HUES64 (cell line): ENCODE measurements around the gene HNRNPL.
"Not testable (repeated sequence)": the region's sequence is repeated elsewhere in the genome, so short reads cannot be mapped to it uniquely, and the experiment has no call there.

Experiments
- H3K27ac ChIP-seq: 2 replicates; pipeline ENCODE4 v1.7.0; 2013; ENCODE audit warnings: low read depth, low read length, inconsistent platforms
- H3K27me3 ChIP-seq: 2 replicates; pipeline ENCODE4 v1.6.1; 2013; ENCODE audit warnings: mild to moderate bottlenecking, low read length; ENCODE audit not compliant: insufficient read depth
- H3K36me3 ChIP-seq: 2 replicates; pipeline ENCODE4 v1.6.1; 2013; ENCODE audit warnings: mild to moderate bottlenecking, low read length; ENCODE audit not compliant: insufficient read depth
- H3K4me1 ChIP-seq: 2 replicates; pipeline ENCODE4 v1.6.1; 2013; ENCODE audit warnings: mild to moderate bottlenecking, low read length, moderate library complexity; ENCODE audit not compliant: insufficient read depth
- H3K4me3 ChIP-seq: 2 replicates; pipeline ENCODE4 v1.5.1; 2013; ENCODE audit warnings: mild to moderate bottlenecking, low read length, moderate library complexity
- H3K9ac ChIP-seq: 2 replicates; pipeline ENCODE4 v1.6.1; 2013; ENCODE audit warnings: mild to moderate bottlenecking, low read depth, low read length
- H3K9me3 ChIP-seq: 2 replicates; pipeline ENCODE4 v1.6.1; 2013; ENCODE audit warnings: low read depth, low read length; ENCODE audit not compliant: insufficient read depth
- WGBS: fragments of 150-250, 120-280 bp; methylation state at CpG from one replicate; pipeline ENCODE4 v1.1.7; 2013; ENCODE audit warnings: missing lambda C conversion rate; 5-methylcytosine and 5-hydroxymethylcytosine counted together

The HNRNPL gene

DNA sequence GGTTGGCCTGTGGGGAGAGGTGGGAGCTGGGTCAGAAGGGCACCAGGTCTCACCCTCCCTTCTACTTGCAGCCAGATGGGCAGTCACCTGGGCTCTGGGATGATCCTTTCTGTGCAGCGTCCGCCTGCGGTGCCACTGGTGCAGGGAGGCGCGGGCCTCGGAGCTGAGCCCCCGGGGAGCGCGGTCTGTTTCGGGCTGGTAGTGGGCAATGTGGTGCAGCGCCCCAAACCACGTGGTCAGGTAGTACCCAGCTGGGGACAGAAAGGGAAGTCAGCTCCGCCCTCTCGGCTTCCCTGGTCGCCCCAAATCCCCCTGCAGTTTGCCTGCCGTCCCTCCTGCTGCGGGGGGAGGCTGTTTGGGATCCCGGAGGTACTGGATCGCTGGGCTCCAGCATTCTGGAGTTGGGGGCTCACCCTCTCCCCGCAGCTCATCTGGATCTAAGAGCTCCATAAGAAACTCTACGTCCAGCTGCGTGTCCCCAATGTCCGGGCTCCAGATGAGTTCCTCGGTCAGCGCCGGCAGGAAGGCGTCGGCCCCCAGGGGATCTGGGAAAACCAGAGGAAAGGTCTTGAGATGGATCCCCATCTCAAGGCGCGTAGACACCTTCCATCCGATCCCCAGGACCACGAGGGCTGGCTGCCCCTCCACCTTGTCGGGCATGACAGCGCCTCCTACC, 19.5 kb upstream of the HNRNPL start:
- no peaks in the 10 kb centered on the region for H3K4me1 ChIP-seq
- no peaks in the 10 kb centered on the region for H3K9me3 ChIP-seq
- peaks cover 21% of the 10 kb centered on the region for H3K27me3 ChIP-seq
- 50% methylated on average over 34 of the region's 34 CpGs for WGBS
- peak overlapping the region; percentile 52 for H3K4me3 ChIP-seq
- no peak overlapping the region for H3K27ac ChIP-seq
- peak overlapping the region; percentile 15; the same call in 1 of the 2 replicates for H3K9ac ChIP-seq
- H3K36me3 ChIP-seq: no peaks in the 10 kb centered on the region

- 91% methylated on average over 6 of the region's 6 CpGs for WGBS
- H3K9ac ChIP-seq: no peak overlapping the region
- H3K4me3 ChIP-seq: no peak overlapping the region
- H3K4me1 ChIP-seq: no peaks in the 10 kb centered on the region
- H3K27me3 ChIP-seq: peaks cover 21% of the 10 kb centered on the region
- no peaks in the 10 kb centered on the region for H3K36me3 ChIP-seq
- H3K9me3 ChIP-seq: no peaks in the 10 kb centered on the region
- H3K27ac ChIP-seq: no peak overlapping the region
These were observed 18.8 kb upstream of the HNRNPL start for GRCh38 chr19:38868551-38868950.

DNA sequence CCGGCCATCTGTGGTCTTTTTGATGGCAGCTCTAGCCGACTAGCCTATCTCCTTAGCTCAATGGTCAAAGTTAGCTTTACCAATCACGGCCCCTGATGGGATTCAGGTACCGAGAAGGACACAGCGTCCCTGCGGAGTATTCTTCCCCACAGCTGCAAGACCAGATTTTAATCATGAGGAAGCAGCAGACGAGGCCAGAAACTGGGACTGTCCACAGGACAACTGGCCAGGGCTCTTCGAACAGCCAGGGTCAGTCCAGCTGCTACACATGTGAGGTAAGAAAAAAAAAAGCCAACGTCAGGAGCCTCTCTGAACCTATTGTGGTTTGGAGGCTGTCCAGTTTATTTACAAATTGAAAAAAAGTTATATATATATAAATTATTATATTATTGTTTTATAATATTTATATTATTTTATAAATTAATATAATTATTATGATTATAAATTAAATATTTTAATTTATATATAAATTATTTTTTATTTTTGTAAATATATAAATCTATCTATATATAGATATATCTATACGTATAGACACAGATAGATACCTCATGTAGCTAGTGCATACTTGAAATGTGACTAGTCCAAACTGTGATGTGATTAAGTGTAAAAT, 17.5 kb upstream of the HNRNPL start:
- H3K27me3 ChIP-seq: peaks cover 21% of the 10 kb centered on the region
- no peaks in the 10 kb centered on the region for H3K9me3 ChIP-seq
- no peaks in the 10 kb centered on the region for H3K36me3 ChIP-seq
- no peak overlapping the region for H3K27ac ChIP-seq
- no peak overlapping the region for H3K9ac ChIP-seq
- H3K4me1 ChIP-seq: no peaks in the 10 kb centered on the region
- WGBS: 94% methylated on average over 9 of the region's 10 CpGs
- no peak overlapping the region for H3K4me3 ChIP-seq

GRCh38 chr19:38862321-38863059, 12.7 kb upstream of the HNRNPL start:
- Histone ChIP-seq H3K36me3 (no peaks in the 10 kb centered on the region), H3K4me3 (no peak overlapping the region), H3K27me3 (no peaks in the 10 kb centered on the region), H3K9me3 (no peaks in the 10 kb centered on the region), H3K27ac (no peak overlapping the region), H3K4me1 (no peaks in the 10 kb centered on the region), H3K9ac (no peak overlapping the region)
- WGBS: 91% methylated on average over 10 of the region's 10 CpGs

DNA sequence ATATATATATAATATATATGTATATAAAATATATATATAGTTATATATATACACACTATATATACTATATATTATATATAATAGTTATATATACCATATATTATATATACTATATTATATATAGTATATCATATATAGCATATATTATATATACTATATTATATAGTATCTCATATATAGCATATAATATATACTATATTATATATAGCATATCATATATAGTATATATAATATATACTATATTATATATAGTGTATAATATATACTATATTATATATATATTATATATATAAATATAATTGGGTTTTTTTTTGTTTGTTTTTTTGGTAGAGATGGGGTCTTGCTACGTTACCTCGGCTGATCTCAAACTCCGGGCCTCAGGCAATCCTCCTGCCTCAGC, 11.6 kb upstream of the HNRNPL start:
- Histone ChIP-seq H3K27ac (no peak overlapping the region), H3K27me3 (no peaks in the 10 kb centered on the region), H3K4me1 (no peaks in the 10 kb centered on the region), H3K4me3 (no peak overlapping the region), H3K9me3 (peaks cover 8% of the 10 kb centered on the region; the same call in 1 of the 2 replicates), H3K36me3 (no peaks in the 10 kb centered on the region), H3K9ac (no peak overlapping the region)
- WGBS: 98% methylated on average over 3 of the region's 3 CpGs

- not testable (repeated sequence) for H3K9me3 ChIP-seq, H3K27ac ChIP-seq, H3K36me3 ChIP-seq, H3K27me3 ChIP-seq, H3K9ac ChIP-seq, H3K4me1 ChIP-seq, H3K4me3 ChIP-seq
- 88% methylated on average over 21 of the region's 21 CpGs for WGBS
These were observed 9.9 kb upstream of the HNRNPL start for GRCh38 chr19:38859631-38860204.

DNA sequence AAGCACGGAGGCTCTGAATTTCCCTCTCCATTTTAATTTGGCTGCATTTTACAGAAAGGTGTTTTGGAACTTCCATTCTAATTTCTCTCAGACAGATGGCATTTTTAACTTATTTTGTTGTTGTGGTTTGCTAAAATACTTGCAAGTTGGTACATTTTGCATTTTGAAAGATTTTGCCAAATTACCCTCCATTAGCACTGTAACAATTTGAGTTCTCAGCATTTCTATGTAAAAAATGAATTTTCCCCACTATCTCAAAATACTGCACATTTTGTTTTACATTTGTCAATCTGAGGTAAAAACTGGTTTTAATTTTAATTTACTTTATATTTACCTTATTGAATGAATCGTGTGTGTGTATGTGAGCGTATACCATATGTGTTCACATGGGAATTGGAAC, 7.0 kb upstream of the HNRNPL start:
- WGBS: 94% methylated on average over 3 of the region's 3 CpGs
- H3K4me3 ChIP-seq: no peak overlapping the region
- peaks cover 8% of the 10 kb centered on the region; the same call in 1 of the 2 replicates for H3K9me3 ChIP-seq
- no peaks in the 10 kb centered on the region for H3K36me3 ChIP-seq
- H3K27ac ChIP-seq: no peak overlapping the region
- no peaks in the 10 kb centered on the region for H3K27me3 ChIP-seq
- H3K9ac ChIP-seq: no peak overlapping the region
- no peaks in the 10 kb centered on the region for H3K4me1 ChIP-seq

DNA sequence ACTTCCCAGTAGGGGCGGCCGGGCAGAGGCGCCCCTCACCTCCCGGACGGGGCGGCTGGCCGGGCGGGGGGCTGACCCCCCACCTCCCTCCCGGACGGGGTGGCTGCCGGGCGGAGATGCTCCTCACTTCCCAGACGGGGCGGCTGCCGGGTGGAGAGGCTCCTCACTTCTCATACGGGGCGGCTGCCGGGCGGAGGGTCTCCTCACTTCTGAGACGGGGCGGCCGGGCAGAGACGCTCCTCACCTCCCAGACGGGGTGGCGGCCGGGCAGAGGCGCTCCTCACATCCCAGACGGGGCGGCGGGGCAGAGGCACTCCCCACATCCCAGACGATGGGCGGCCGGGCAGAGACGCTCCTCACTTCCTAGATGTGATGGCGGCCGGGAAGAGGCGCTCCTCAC, 6.0 kb upstream of the HNRNPL start:
- not testable (repeated sequence) for H3K4me1 ChIP-seq, H3K9me3 ChIP-seq, H3K36me3 ChIP-seq, H3K4me3 ChIP-seq, H3K9ac ChIP-seq, H3K27ac ChIP-seq, H3K27me3 ChIP-seq
- 95% methylated on average over 26 of the region's 37 CpGs for WGBS

- 83% methylated on average over 1 of the region's 3 CpGs for WGBS
- not testable (repeated sequence) for H3K4me3 ChIP-seq, H3K9me3 ChIP-seq, H3K9ac ChIP-seq, H3K4me1 ChIP-seq, H3K36me3 ChIP-seq, H3K27ac ChIP-seq, H3K27me3 ChIP-seq
These were observed 5.2 kb upstream of the HNRNPL start for GRCh38 chr19:38854961-38855360.

DNA sequence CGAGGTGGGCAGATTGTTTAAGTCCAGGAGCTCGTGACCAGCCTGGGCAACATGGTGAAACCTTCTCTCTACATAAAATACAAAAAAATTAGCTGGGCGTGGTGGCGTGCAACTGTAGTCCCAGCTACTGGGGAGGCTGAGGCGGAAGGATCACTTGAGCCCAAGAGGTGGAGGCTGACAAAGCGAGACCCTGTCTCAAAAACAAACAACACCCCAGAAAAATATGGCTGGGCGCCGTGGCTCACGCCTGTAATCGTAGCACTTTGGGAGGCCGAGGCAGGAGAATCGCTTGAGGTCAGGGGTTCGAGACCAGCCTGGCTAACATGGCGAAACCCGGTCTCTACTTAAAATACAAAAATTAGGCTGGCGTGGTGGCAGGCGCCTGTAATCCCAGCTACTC, 3.4 kb upstream of the HNRNPL start:
- Histone ChIP-seq H3K4me1 (0 out of 2 replicates have a peak, but pooled peaks cover 3% of the 10 kb centered on the region), H3K27me3 (no peaks in the 10 kb centered on the region), H3K36me3 (peaks cover 4% of the 10 kb centered on the region), H3K9ac (peak overlapping the region; percentile 84; the same call in 1 of the 2 replicates), H3K27ac (no peak overlapping the region; the same call in 1 of the 2 replicates), H3K4me3 (peak overlapping the region; percentile 78), H3K9me3 (peaks cover 8% of the 10 kb centered on the region; the same call in 1 of the 2 replicates)
- WGBS: 95% methylated on average over 17 of the region's 17 CpGs
